Head of caudate nucleus (tissue), 42 donors: ENCODE data around the gene XPNPEP2.
A peak's percentile ranks its signal among the peaks of the same experiment; 100 is the strongest.

Experiments used
- DNase-seq, 42 donors: peaks; one replicate each; pipeline versions ENCODE4 v3.0.0 to v3.0.0-alpha.2; 2020 to 2021; ENCODE audit warnings: mixed read lengths in 7 of 42
- intact Hi-C: fragments of 100-400 bp; cut with DNase I; formaldehyde crosslinking; loops from one replicate; pipeline ENCODE4 v1.15.0; 2022

The XPNPEP2 gene

GRCh38 chrX:129771266-129771995 is 32.7 kb downstream of the XPNPEP2 start:
- DNase-seq, result no peak
- intact Hi-C loops, result no loop called here

GRCh38 chrX:129772796-129773431 is 34.1 kb downstream of the XPNPEP2 start:
- peak in 36 of 42 donors; percentile 8 to 78 (median 41) for DNase-seq
- intact Hi-C loops, result no loop called here

GRCh38 chrX:129773649-129774458 is 35.1 kb downstream of the XPNPEP2 start:
- intact Hi-C loops, result no loop called here
- DNase-seq, result no peak

DNA sequence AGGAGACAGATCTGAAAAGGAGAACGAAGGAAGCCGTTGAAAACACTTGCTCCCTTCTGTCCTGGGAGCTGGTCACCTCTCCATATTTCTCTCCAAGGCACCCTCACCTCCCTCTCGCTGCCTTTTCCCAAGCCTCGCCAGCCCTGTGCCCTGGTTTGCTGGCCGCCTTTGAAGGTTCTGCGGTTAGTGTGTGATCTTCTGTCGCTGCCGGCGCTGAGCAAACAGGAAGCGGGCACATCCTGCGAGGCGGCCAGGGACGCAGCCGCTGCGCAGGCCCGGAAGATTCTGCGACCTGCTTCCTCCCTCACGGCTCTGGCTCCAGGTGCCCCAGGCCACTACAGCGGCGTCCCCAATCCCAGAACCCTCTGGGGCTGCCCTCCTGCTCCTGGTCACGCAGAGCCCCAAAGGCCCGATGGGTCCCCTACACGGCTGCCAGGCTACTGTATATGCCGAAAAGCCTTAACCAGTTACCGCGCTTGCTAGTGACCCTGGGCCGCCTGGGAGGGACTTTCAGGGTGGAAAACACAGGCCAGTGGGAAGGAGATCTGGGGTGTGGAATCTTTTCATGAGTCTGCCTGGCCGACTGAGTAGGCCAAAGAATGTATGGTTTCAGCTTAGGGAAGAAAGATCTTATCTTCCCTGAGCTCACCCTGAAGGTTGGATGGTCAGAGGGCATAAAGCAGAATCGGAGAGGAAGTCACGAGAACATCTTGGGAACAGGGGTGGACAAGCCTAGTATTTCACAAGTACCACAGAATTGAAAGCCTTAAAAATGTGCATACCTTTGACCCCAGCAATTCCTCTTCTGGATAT is 38.6 kb downstream of the XPNPEP2 start:
- intact Hi-C loops, result no loop called here
- DNase-seq, result peak in 10 of 42 donors; percentile 5 to 52 (median 30)

GRCh38 chrX:129779086-129779672 is 40.4 kb downstream of the XPNPEP2 start:
- intact Hi-C loops, result no loop called here
- DNase-seq, result no peak

DNA sequence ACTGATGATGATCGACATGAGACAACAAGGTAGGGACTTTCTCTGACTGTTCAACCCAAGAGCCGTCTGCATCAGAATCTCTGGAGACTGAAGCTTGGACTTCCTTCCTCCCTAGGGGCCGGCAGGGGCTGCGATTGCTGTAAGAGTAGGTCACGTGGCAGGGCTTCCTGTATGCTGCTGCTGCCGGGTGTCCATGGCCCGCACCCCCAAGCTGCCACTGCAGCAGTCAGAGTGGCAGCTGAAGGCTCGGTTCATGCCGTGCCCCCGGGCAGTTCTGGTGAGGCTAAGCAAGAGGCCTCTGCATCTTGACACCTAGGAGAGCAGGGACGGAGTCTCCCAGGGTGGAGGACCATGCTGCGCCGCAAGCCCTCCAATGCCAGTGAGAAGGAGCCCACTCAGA is 41.0 kb downstream of the XPNPEP2 start, which contains the start of gene SASH3:
Gene SASH3 (plus strand): TSS at position 203 of the 400 bp plus-strand sequence. CDS start 149 bp downstream, at position 352.
- intact Hi-C loops, result no loop called here
- DNase-seq, result peak in 24 of 42 donors; percentile 8 to 61 (median 38)

DNA sequence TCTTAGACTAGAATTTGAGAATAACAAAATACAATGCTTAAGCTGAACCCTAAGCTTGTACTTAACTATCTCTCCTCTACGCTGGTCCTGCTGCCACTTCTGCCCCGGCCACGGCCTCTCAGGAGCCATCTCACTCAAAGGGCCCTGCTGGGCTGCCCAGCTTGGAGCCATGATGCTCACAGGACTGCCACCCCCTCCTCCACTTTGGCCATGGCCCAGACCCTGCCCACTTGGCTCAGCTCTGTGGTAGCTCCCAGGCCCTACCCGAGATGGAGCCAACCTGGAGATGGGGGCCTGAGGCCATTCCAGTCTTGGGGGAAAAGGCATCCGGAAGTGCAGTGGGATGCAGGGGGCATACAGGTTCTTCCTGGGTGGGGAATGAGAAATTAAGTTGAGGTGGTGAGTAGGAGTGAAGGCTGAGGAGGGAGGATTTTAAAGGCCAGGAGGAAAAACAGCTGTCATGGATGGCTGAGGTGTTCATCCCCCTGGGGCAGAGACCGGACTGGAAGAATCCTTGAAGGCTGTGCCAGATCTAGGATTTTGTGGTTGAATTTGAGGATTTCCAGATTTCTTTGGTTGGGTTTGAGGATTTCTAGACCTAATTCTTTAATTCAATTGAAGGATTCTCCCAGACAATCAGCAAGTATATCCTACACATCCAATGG is 41.8 kb downstream of the XPNPEP2 start:
- DNase-seq, result no peak

DNA sequence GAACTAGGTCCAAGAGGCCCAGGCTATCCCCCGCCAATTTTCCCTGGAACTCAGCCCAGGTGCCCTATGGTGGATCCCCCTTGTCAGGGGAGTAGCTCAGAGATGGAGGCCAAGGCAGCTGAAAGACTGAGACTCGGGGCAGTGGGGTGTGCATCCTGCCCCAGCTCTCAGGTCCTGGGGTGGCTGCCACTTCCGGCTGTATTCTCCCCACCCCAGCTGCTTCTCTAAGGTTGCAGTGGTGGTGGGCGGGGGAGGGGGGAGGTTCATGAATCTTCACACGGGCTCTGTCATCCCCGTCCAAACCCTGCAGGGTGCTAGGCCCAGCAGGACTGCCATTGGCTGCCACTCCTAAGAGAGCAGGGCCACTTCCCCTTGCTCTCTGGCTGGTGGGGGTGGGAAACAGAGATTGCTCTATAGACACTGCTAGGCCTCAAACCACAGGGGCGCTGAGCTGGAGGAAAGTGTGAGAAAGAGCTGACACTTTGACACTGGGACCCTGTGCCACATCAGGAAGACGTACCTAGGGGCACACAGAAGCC is 42.4 kb downstream of the XPNPEP2 start:
- peak in 11 of 42 donors; percentile 11 to 43 (median 24) for DNase-seq
- intact Hi-C loops, result no loop called here

More for the DNA sequence above, 41.8 kb downstream of the XPNPEP2 start:
- intact Hi-C loops, result no loop called here

GRCh38 chrX:129781680-129782495 is 43.1 kb downstream of the XPNPEP2 start:
- intact Hi-C loops, result no loop called here
- no peak for DNase-seq

GRCh38 chrX:129782706-129783105 is 43.9 kb downstream of the XPNPEP2 start:
- intact Hi-C loops, result no loop called here
- DNase-seq, result peak in 1 of 42 donors; percentile 9

DNA sequence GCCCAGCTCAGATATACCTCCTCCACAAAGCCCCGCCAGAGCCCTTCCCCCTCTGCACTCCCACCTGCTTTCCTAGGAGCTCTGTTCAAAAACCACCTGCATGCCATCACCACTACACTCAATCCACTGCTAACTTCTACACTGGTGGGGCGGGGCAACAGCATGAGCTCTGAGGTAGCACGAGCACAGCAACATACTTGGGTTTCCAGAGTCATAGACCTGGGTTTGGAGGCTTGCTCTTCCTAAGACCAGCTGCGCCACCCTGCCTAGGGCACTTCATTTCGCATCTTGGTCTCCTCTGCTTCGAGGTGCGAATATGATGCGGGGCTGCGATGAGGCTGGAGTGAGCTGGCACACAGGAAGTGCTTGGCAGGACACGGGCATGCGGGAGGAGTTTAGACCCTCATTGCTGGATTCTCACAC is 44.5 kb downstream of the XPNPEP2 start:
- intact Hi-C loops, result no loop called here
- no peak for DNase-seq

- DNase-seq, result peak in 1 of 42 donors; percentile 4
- intact Hi-C loops, result no loop called here
These were observed 45.6 kb downstream of the XPNPEP2 start for GRCh38 chrX:129784371-129784770.

GRCh38 chrX:129785160-129785947 is 46.6 kb downstream of the XPNPEP2 start:
- peak in 1 of 42 donors; percentile 36 for DNase-seq
- intact Hi-C loops, result no loop called here

DNA sequence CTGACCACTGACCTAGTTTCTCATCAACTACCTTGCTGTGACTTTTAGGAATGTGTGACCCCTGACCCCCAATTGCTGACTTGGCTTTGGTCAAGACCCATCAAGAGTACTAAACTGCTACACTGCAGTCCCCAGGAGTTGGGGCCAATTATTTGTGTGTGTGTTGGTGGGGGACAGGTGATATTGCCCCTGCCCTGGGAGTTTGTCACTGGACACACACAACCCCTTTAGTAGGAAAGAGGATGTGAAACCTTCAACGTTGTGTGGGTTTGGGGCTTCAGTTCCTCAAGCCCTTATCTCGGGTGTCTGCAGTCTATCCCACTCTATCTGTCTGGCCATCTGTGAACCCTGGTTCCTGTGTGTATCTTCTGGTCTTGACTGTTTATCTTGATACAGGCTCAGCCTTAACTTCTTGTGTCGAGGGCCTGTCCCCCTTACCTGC is 47.5 kb downstream of the XPNPEP2 start:
- peak in 1 of 42 donors; percentile 9 for DNase-seq
- intact Hi-C loops, result no loop called here

DNA sequence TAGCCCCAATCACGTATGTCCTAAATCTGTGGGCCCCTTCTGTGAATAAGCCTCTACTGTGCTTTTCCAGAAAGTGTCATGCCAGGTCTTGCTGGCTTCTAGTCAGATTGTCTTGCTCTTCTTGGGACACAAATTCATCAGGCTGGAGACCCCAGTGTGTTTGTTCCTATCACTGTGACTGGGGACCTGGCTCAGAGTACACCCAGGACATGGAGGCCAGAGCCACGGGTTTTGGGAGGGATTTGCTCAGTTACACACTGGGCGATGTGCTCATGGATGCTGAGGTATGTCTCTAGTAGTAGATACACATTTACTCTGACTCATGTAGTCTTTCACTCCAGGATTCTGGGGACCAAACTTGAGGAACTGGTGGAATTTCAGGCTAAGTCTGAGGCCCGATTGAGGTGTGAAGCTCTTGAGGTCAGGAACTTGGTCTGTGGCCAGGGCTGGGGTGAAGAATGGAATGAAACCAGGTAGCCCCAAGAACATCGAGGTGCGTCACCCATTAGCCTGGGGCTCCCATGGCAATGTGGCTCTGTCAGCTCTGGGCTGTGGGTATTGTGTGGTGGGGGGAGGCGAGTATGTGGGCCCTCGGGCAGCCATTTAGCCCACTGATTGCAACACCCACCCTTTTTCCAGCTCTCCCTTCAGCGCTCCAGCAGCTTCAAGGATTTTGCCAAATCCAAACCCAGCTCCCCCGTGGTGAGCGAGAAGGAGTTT is 48.7 kb downstream of the XPNPEP2 start:
- peak in 2 of 42 donors; percentile 7 to 26 for DNase-seq
- intact Hi-C loops, result no loop called here
